ENCODE results near the gene HYLS1.

Gene HYLS1

GRCh38 chr11:125933030-125933813 lies 45.8 kb downstream of the HYLS1 start:
- TF ChIP-seq, protein P1, sequence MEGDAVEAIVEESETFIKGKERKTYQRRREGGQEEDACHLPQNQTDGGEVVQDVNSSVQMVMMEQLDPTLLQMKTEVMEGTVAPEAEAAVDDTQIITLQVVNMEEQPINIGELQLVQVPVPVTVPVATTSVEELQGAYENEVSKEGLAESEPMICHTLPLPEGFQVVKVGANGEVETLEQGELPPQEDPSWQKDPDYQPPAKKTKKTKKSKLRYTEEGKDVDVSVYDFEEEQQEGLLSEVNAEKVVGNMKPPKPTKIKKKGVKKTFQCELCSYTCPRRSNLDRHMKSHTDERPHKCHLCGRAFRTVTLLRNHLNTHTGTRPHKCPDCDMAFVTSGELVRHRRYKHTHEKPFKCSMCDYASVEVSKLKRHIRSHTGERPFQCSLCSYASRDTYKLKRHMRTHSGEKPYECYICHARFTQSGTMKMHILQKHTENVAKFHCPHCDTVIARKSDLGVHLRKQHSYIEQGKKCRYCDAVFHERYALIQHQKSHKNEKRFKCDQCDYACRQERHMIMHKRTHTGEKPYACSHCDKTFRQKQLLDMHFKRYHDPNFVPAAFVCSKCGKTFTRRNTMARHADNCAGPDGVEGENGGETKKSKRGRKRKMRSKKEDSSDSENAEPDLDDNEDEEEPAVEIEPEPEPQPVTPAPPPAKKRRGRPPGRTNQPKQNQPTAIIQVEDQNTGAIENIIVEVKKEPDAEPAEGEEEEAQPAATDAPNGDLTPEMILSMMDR (conservative IDR thresholded peaks at IDR 0.05; ENCODE audit: low read depth, low read length), result no peak
- Histone ChIP-seq H3K4me2 (no peak overlapping the region), H3K27me3 (ENCODE audit: insufficient read depth, low read depth) (no peaks in the 10 kb centered on the region), H3K9ac (no peak overlapping the region), H3K4me3 (IDR thresholded peaks at IDR 0.05; ENCODE audit: insufficient read depth, low read depth, low read length) (no peak overlapping the region), H3K27ac (no peak overlapping the region), H3K4me1 (ENCODE audit: low read depth, poor library complexity, severe bottlenecking) (no peaks in the 10 kb centered on the region), H3K79me2 (ENCODE audit: insufficient read depth, low read depth) (no peaks in the 10 kb centered on the region), H3K36me3 (ENCODE audit: insufficient read depth) (no peaks in the 10 kb centered on the region), H2AFZ (ENCODE audit: low read depth) (no peak overlapping the region), H4K20me1 (ENCODE audit: insufficient read depth) (no peaks in the 10 kb centered on the region)

DNA sequence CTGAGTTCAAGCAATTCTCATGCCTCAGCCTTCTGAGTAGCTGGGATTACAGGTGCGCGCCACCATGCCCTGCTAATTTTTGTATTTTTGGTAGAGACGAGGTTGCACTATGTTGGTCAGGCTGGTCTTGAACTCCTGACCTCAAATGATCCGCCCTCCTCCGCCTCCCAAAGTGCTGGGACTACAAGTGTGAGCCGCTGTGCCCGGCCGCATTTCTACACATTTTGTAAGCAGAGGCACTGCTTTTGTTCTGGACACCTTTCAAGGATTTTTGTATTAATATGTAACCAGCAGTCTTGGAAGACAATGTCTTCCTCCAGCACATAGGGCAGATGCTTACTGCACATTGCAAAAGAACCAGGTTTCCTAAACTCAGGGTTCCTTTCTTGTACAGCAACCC lies 47.0 kb downstream of the HYLS1 start:
- Histone ChIP-seq H3K27me3 (ENCODE audit: insufficient read depth, low read depth) (no peaks in the 10 kb centered on the region), H3K9ac (no peak overlapping the region), H3K4me2 (no peak overlapping the region), H3K27ac (no peak overlapping the region), H3K79me2 (ENCODE audit: insufficient read depth, low read depth) (no peaks in the 10 kb centered on the region), H3K4me1 (ENCODE audit: low read depth, poor library complexity, severe bottlenecking) (no peaks in the 10 kb centered on the region), H4K20me1 (ENCODE audit: insufficient read depth) (no peaks in the 10 kb centered on the region), H3K36me3 (ENCODE audit: insufficient read depth) (no peaks in the 10 kb centered on the region), H2AFZ (ENCODE audit: low read depth) (no peak overlapping the region), H3K4me3 (IDR thresholded peaks at IDR 0.05; ENCODE audit: insufficient read depth, low read depth, low read length) (no peak overlapping the region)
- TF ChIP-seq, protein P1 (conservative IDR thresholded peaks at IDR 0.05; ENCODE audit: low read depth, low read length), result no peak

DNA sequence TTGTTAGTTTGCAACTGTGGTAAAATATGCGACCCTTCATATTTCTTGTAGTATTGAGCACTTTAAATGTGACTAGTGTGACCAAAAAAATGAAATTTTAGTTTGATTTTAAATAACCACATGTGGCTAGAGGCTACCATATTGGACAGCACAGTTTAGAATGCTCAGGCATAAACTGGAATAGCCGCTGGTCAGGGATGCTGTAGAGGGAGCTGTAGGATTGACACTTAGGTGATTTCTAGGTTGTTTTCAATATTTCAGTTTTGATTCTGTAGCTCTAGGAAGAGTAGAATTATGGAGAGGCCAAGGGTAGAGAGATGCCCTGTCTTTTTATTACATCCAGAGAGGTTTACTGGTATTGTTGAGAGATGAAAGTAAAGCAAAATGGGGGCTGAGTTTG lies 47.6 kb downstream of the HYLS1 start:
- H2AFZ ChIP-seq (ENCODE audit: low read depth), result no peak overlapping the region
- H3K79me2 ChIP-seq (ENCODE audit: insufficient read depth, low read depth), result no peaks in the 10 kb centered on the region
- TF ChIP-seq, protein P1 (conservative IDR thresholded peaks at IDR 0.05; ENCODE audit: low read depth, low read length), result no peak

DNA sequence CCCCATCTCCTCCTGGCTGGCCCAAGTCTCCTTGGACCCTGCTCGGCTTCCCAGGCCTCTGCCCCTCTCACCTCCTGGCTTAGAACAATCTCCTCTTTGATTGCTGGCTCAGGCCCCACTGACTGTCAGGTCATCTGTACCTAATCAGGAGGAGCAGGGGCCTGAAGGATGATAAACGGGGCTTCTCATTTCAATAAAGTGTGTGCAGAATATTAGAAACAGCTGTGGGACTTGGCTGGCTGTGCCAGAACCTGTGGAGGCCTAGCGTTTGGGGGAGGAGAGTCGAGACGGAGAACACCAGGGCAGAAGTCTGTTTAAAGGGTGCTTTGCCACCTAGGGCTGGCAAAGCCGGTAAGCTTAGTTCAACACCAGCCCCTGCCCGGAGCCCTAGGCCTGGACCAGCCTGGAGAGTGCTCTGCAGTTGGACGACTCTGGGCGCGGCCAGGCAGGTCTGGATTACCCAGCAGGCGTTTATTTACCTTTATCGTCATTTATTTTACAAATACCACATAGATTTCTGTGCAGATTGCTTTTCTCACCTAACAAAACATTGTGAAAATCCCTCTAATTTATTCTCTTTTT lies 48.2 kb downstream of the HYLS1 start:
- no peak overlapping the region for H3K27ac ChIP-seq
- no peaks in the 10 kb centered on the region for H3K79me2 ChIP-seq (ENCODE audit: insufficient read depth, low read depth)
- TF ChIP-seq, protein P1 (conservative IDR thresholded peaks at IDR 0.05; ENCODE audit: low read depth, low read length), result no peak
- no peaks in the 10 kb centered on the region for H4K20me1 ChIP-seq (ENCODE audit: insufficient read depth)
- no peaks in the 10 kb centered on the region for H3K27me3 ChIP-seq (ENCODE audit: insufficient read depth, low read depth)
- no peak overlapping the region for H3K4me3 ChIP-seq (IDR thresholded peaks at IDR 0.05; ENCODE audit: insufficient read depth, low read depth, low read length)
- H3K36me3 ChIP-seq (ENCODE audit: insufficient read depth), result no peaks in the 10 kb centered on the region
- no peaks in the 10 kb centered on the region for H3K4me1 ChIP-seq (ENCODE audit: low read depth, poor library complexity, severe bottlenecking)
- no peak overlapping the region for H3K4me2 ChIP-seq
- H3K9ac ChIP-seq, result no peak overlapping the region
- H2AFZ ChIP-seq (ENCODE audit: low read depth), result no peak overlapping the region

More for the DNA sequence above, 47.6 kb downstream of the HYLS1 start:
- Histone ChIP-seq H3K27ac (no peak overlapping the region), H4K20me1 (ENCODE audit: insufficient read depth) (no peaks in the 10 kb centered on the region), H3K36me3 (ENCODE audit: insufficient read depth) (no peaks in the 10 kb centered on the region), H3K4me2 (no peak overlapping the region), H3K4me1 (ENCODE audit: low read depth, poor library complexity, severe bottlenecking) (no peaks in the 10 kb centered on the region), H3K9ac (no peak overlapping the region), H3K27me3 (ENCODE audit: insufficient read depth, low read depth) (no peaks in the 10 kb centered on the region), H3K4me3 (IDR thresholded peaks at IDR 0.05; ENCODE audit: insufficient read depth, low read depth, low read length) (no peak overlapping the region)
